ENCODE data around the gene MAP3K10.
A peak's percentile ranks its signal among the peaks of the same experiment; 100 is the strongest.
"Not testable (repeated sequence)": the region's sequence is repeated elsewhere in the genome, so short reads cannot be mapped to it uniquely, and the experiment has no call there.

Gene MAP3K10

GRCh38 chr19:40190891-40191835 lies at the start of gene MAP3K10:
Gene MAP3K10 (plus strand): TSS chr19:40191426. CDS start chr19:40192032, 606 bp downstream.
- DNase-seq (ENCODE audit: low read depth in 2 of 2): peak; percentile 39 to 48

GRCh38 chr19:40141551-40141950 lies 49.7 kb upstream of the MAP3K10 start:
- no peak for DNase-seq (ENCODE audit: low read depth in 2 of 2)

GRCh38 chr19:40143612-40144011 lies 47.6 kb upstream of the MAP3K10 start:
- no peak for DNase-seq (ENCODE audit: low read depth in 2 of 2)

GRCh38 chr19:40144151-40144550 lies 47.1 kb upstream of the MAP3K10 start:
- no peak for DNase-seq (ENCODE audit: low read depth in 2 of 2)

- no peak for DNase-seq (ENCODE audit: low read depth in 2 of 2)
Observed at GRCh38 chr19:40144947-40145748, 46.1 kb upstream of the MAP3K10 start.

GRCh38 chr19:40145749-40146029 lies 45.5 kb upstream of the MAP3K10 start:
- not testable (repeated sequence) for DNase-seq (ENCODE audit: low read depth in 2 of 2)

GRCh38 chr19:40147338-40147692 lies 43.9 kb upstream of the MAP3K10 start:
- DNase-seq (ENCODE audit: low read depth in 2 of 2): no peak

- no peak for DNase-seq (ENCODE audit: low read depth in 2 of 2)
Observed at GRCh38 chr19:40147693-40148347, 43.4 kb upstream of the MAP3K10 start.

- DNase-seq (ENCODE audit: low read depth in 2 of 2): no peak
Observed at GRCh38 chr19:40149501-40149900, 41.7 kb upstream of the MAP3K10 start.

- DNase-seq (ENCODE audit: low read depth in 2 of 2): no peak
Observed at GRCh38 chr19:40150170-40150569, 41.1 kb upstream of the MAP3K10 start.

- no peak for DNase-seq (ENCODE audit: low read depth in 2 of 2)
Observed at GRCh38 chr19:40154121-40154680, 37.0 kb upstream of the MAP3K10 start.

GRCh38 chr19:40155749-40156265 lies 35.4 kb upstream of the MAP3K10 start:
- no peak for DNase-seq (ENCODE audit: low read depth in 2 of 2)

GRCh38 chr19:40157059-40157458 lies 34.2 kb upstream of the MAP3K10 start:
- no peak for DNase-seq (ENCODE audit: low read depth in 2 of 2)

- no peak for DNase-seq (ENCODE audit: low read depth in 2 of 2)
Observed at GRCh38 chr19:40159744-40160143, 31.5 kb upstream of the MAP3K10 start.

GRCh38 chr19:40162104-40162503 lies 29.1 kb upstream of the MAP3K10 start:
- DNase-seq (ENCODE audit: low read depth in 2 of 2): no peak

- DNase-seq (ENCODE audit: low read depth in 2 of 2): no peak
Observed at GRCh38 chr19:40163541-40164129, 27.6 kb upstream of the MAP3K10 start.

- peak; percentile 39 to 42 for DNase-seq (ENCODE audit: low read depth in 2 of 2)
Observed at GRCh38 chr19:40165362-40165937, 25.8 kb upstream of the MAP3K10 start.

GRCh38 chr19:40169482-40170302 lies 21.5 kb upstream of the MAP3K10 start:
- not testable (repeated sequence) for DNase-seq (ENCODE audit: low read depth in 2 of 2)

- DNase-seq (ENCODE audit: low read depth in 2 of 2): not testable (repeated sequence)
Observed at GRCh38 chr19:40170303-40170989, 20.8 kb upstream of the MAP3K10 start.

GRCh38 chr19:40171293-40171692 lies 19.9 kb upstream of the MAP3K10 start:
- not testable (repeated sequence) for DNase-seq (ENCODE audit: low read depth in 2 of 2)

Data from stimulated activated CD8-positive, alpha-beta memory T cell treated with anti-CD3 and anti-CD28 coated beads, Interleukin-7, amount 100 ng/mL, for 1 hour (primary cell).